Measurements from ENCODE around the gene MRM2. TPM values are rescaled to one million over a fixed set of nuclear protein-coding genes. Genes with fewer than 3 reads are reported as not detected.

Gene MRM2
- total and polyA plus RNA-seq, 2 experiments from 2014 or later: 14.8 to 31.3 TPM

DNA sequence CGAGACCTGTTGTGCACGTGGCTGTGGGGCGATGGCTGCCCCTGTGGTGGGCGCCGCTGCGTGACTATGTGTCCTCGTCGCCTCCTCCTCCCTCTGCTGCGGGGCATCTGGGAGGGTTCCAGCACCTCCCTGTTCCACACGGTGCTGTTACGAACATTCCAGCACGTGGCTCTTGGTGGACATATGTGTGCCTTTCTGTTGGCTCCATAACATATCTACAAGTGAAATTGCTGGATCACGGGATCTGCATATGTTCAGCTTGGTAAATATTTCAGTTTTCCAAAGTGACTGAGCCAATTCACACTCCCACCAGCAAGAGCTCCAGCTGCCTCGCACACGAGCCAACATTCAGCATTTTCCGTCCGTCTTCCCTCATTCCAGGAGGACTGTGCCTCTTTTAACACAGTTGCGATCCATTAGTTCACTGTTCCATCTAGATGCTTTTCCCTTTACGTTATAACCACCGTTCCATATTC lies 47.1 kb upstream of the MRM2 start:
- no peak for DNase-seq (ENCODE audit: low spot score)

DNA sequence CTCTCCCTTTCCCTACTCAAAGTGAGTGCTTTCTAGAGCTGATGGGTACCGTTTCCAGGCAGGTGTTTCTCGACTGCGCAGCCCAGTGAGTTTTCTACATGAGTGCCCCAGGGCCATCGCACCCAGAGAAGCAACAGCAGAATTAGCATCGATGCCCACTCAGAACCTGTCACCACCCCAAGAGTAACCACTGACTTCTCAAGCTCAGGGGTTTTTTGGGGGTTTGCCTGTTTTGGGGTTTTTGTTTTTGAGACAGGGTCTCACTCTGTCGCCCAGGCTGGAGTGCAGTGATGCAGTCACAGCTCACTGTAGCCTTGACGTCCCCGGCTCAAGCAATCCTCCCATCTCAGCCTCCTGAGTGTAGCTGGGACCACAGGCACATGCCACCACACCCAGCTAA lies 46.5 kb upstream of the MRM2 start:
- no peak overlapping the region for H3K27ac ChIP-seq
- H3K4me3 ChIP-seq: no peak overlapping the region
- H3K4me2 ChIP-seq: no peak overlapping the region
- H3K9me2 ChIP-seq (replicated peaks; ENCODE audit: insufficient read depth): no peaks in the 10 kb centered on the region
- no peaks in the 10 kb centered on the region for H3K36me3 ChIP-seq (replicated peaks; ENCODE audit: insufficient read depth, low read depth)
- no peaks in the 10 kb centered on the region for H4K20me1 ChIP-seq (ENCODE audit: insufficient read depth, poor library complexity, severe bottlenecking)
- DNase-seq (ENCODE audit: low spot score): no peak
- no peak overlapping the region for H2AFZ ChIP-seq
- H3K79me2 ChIP-seq: peaks cover 57% of the 10 kb centered on the region
- WGBS (ENCODE audit: low lambda C conversion rate, missing lambda C conversion rate): 96% methylated on average over 8 of the region's 8 CpGs
- no peaks in the 10 kb centered on the region for H3K9me3 ChIP-seq (ENCODE audit: low read depth)
- TF ChIP-seq EZH2phosphoT487 (IDR thresholded peaks at IDR 0.05; ENCODE audit: low read depth, severe bottlenecking, unreplicated experiment) (no peak), EZH2 (IDR thresholded peaks at IDR 0.05; ENCODE audit: borderline replicate concordance) (no peak)
- TF ChIP-seq, protein P1, sequence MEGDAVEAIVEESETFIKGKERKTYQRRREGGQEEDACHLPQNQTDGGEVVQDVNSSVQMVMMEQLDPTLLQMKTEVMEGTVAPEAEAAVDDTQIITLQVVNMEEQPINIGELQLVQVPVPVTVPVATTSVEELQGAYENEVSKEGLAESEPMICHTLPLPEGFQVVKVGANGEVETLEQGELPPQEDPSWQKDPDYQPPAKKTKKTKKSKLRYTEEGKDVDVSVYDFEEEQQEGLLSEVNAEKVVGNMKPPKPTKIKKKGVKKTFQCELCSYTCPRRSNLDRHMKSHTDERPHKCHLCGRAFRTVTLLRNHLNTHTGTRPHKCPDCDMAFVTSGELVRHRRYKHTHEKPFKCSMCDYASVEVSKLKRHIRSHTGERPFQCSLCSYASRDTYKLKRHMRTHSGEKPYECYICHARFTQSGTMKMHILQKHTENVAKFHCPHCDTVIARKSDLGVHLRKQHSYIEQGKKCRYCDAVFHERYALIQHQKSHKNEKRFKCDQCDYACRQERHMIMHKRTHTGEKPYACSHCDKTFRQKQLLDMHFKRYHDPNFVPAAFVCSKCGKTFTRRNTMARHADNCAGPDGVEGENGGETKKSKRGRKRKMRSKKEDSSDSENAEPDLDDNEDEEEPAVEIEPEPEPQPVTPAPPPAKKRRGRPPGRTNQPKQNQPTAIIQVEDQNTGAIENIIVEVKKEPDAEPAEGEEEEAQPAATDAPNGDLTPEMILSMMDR (IDR thresholded peaks at IDR 0.05; ENCODE audit: poor library complexity): no peak
- no peaks in the 10 kb centered on the region for H3K4me1 ChIP-seq (ENCODE audit: insufficient read depth)
- no peaks in the 10 kb centered on the region for H3K27me3 ChIP-seq

More for the DNA sequence above, 47.1 kb upstream of the MRM2 start:
- H2AFZ ChIP-seq: no peak overlapping the region
- no peaks in the 10 kb centered on the region for H4K20me1 ChIP-seq (ENCODE audit: insufficient read depth, poor library complexity, severe bottlenecking)
- no peaks in the 10 kb centered on the region for H3K36me3 ChIP-seq (replicated peaks; ENCODE audit: insufficient read depth, low read depth)
- no peaks in the 10 kb centered on the region for H3K4me1 ChIP-seq (ENCODE audit: insufficient read depth)
- no peaks in the 10 kb centered on the region for H3K9me3 ChIP-seq (ENCODE audit: low read depth)
- TF ChIP-seq, protein P1 (IDR thresholded peaks at IDR 0.05; ENCODE audit: poor library complexity): no peak
- no peak for TF ChIP-seq EZH2 (IDR thresholded peaks at IDR 0.05; ENCODE audit: borderline replicate concordance)
- TF ChIP-seq EZH2phosphoT487 (IDR thresholded peaks at IDR 0.05; ENCODE audit: low read depth, severe bottlenecking, unreplicated experiment): no peak
- no peak overlapping the region for H3K27ac ChIP-seq
- H3K27me3 ChIP-seq: no peaks in the 10 kb centered on the region
- no peak overlapping the region for H3K4me3 ChIP-seq
- no peaks in the 10 kb centered on the region for H3K9me2 ChIP-seq (replicated peaks; ENCODE audit: insufficient read depth)
- no peak overlapping the region for H3K4me2 ChIP-seq
- 97% methylated on average over 20 of the region's 20 CpGs for WGBS (ENCODE audit: low lambda C conversion rate, missing lambda C conversion rate)
- H3K79me2 ChIP-seq: peaks cover 57% of the 10 kb centered on the region

DNA sequence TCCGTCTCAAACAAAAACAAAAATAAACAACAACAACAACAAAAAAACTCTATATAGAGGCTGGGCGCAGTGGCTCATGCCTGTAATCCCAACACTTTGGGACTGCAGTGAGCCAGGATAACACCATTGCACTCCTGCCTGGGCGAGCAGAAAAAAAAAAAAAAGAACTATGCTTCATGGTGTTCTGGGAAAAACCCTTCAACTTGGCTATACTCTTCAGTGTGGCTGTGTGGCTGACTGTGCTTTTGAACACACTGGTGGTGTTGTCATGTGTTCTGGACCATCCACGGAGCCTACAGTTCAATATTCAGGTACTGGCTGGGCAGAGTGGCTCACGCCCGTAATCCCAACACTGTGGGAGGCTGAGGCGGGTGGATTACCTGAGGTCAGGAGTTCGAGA lies 45.7 kb upstream of the MRM2 start:
- Histone ChIP-seq H3K27ac (no peak overlapping the region), H2AFZ (no peak overlapping the region), H3K4me1 (ENCODE audit: insufficient read depth) (no peaks in the 10 kb centered on the region), H3K79me2 (peaks cover 55% of the 10 kb centered on the region), H3K36me3 (replicated peaks; ENCODE audit: insufficient read depth, low read depth) (no peaks in the 10 kb centered on the region), H3K4me2 (no peak overlapping the region), H4K20me1 (ENCODE audit: insufficient read depth, poor library complexity, severe bottlenecking) (no peaks in the 10 kb centered on the region), H3K27me3 (no peaks in the 10 kb centered on the region), H3K9me2 (replicated peaks; ENCODE audit: insufficient read depth) (no peaks in the 10 kb centered on the region), H3K4me3 (no peak overlapping the region), H3K9me3 (ENCODE audit: low read depth) (no peaks in the 10 kb centered on the region)
- TF ChIP-seq EZH2phosphoT487 (IDR thresholded peaks at IDR 0.05; ENCODE audit: low read depth, severe bottlenecking, unreplicated experiment) (no peak), EZH2 (IDR thresholded peaks at IDR 0.05; ENCODE audit: borderline replicate concordance) (no peak)
- TF ChIP-seq, protein P1 (IDR thresholded peaks at IDR 0.05; ENCODE audit: poor library complexity): no peak
- DNase-seq (ENCODE audit: low spot score): no peak
- WGBS (ENCODE audit: low lambda C conversion rate, missing lambda C conversion rate): 94% methylated on average over 8 of the region's 8 CpGs

DNA sequence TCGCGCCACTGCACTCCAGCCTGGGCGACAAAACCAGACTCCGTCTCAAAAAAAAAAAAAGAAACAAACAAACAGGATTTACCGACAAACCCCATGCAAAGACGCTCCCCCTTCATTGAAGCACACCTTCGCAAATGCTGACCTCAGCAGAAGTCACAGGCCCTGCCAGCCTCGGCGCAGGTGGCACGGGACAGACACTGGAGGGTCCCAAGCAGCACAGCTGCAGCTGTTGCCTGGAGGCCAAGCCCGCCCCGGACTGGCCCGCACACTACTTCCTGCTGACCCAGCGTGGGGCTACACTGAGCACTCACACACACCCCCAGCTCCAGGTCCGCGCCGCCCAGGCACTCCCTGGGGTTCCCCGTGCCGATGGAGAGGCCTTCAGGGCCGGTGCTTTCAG lies 41.1 kb upstream of the MRM2 start:
- 97% methylated on average over 20 of the region's 20 CpGs for WGBS (ENCODE audit: low lambda C conversion rate, missing lambda C conversion rate)
- no peak overlapping the region for H3K4me2 ChIP-seq
- TF ChIP-seq EZH2phosphoT487 (IDR thresholded peaks at IDR 0.05; ENCODE audit: low read depth, severe bottlenecking, unreplicated experiment): no peak
- H3K9me3 ChIP-seq (ENCODE audit: low read depth): no peaks in the 10 kb centered on the region
- H4K20me1 ChIP-seq (ENCODE audit: insufficient read depth, poor library complexity, severe bottlenecking): no peaks in the 10 kb centered on the region
- no peak overlapping the region for H2AFZ ChIP-seq
- no peak overlapping the region for H3K27ac ChIP-seq
- H3K79me2 ChIP-seq: peaks cover 47% of the 10 kb centered on the region
- no peaks in the 10 kb centered on the region for H3K27me3 ChIP-seq
- H3K36me3 ChIP-seq (replicated peaks; ENCODE audit: insufficient read depth, low read depth): no peaks in the 10 kb centered on the region
- no peaks in the 10 kb centered on the region for H3K9me2 ChIP-seq (replicated peaks; ENCODE audit: insufficient read depth)
- H3K4me1 ChIP-seq (ENCODE audit: insufficient read depth): peaks cover 29% of the 10 kb centered on the region
- H3K4me3 ChIP-seq: no peak overlapping the region
- no peak for DNase-seq (ENCODE audit: low spot score)

Data from hepatocyte (in vitro differentiated cells).